CD14-positive monocyte (primary cell): Measurements from ENCODE around the gene S100P. TPM values are rescaled to one million over a fixed set of nuclear protein-coding genes. Genes with fewer than 3 reads are reported as not detected.
A peak's percentile ranks its signal among the peaks of the same experiment; 100 is the strongest.

Experiments
- DNase-seq, 3 donors: peaks; one replicate each; pipeline ENCODE4 v3.0.0-alpha.2; 2011 to 2022
- H2AFZ ChIP-seq: 2 replicates; pipeline ENCODE4 v1.6.0; 2012; ENCODE audit warnings: mild to moderate bottlenecking, low read depth, low read length, inconsistent platforms; ENCODE audit not compliant: insufficient read depth, poor library complexity, severe bottlenecking
- H3K27ac ChIP-seq, 2 donors: 1 replicate in 1 of 2; 2 replicates in 1 of 2; pipeline ENCODE4 v1.5.1; 2012 to 2013; ENCODE audit warnings: low read length in 2 of 2, control low read depth in 1 of 2, inconsistent platforms in 1 of 2, low read depth in 1 of 2, mild to moderate bottlenecking in 1 of 2
- H3K27me3 ChIP-seq, 2 donors: one replicate each; pipeline versions ENCODE4 v1.6.0 to v1.6.1; 2011 to 2013; ENCODE audit warnings: low read length in 2 of 2; ENCODE audit not compliant: control insufficient read depth in 2 of 2, insufficient read depth in 2 of 2
- H3K36me3 ChIP-seq, 2 donors: replicated peaks in 1 of 2; 1 replicate in 1 of 2; 2 replicates in 1 of 2; pipeline versions ENCODE4 v1.5.1 to v1.6.1; 2012 to 2013; ENCODE audit warnings: low read length in 2 of 2, control low read depth in 1 of 2, inconsistent platforms in 1 of 2, mild to moderate bottlenecking in 1 of 2; ENCODE audit not compliant: insufficient read depth in 2 of 2, control insufficient read depth in 1 of 2
- H3K4me1 ChIP-seq, 2 donors: 1 replicate in 1 of 2; 2 replicates in 1 of 2; pipeline versions ENCODE4 v1.5.1 to v1.6.1; 2012 to 2013; ENCODE audit warnings: low read length in 2 of 2, control low read depth in 1 of 2, inconsistent platforms in 1 of 2, mild to moderate bottlenecking in 1 of 2, moderate library complexity in 1 of 2; ENCODE audit not compliant: insufficient read depth in 2 of 2, control insufficient read depth in 1 of 2
- H3K4me2 ChIP-seq: replicated peaks from 2 replicates; pipeline ENCODE3; 2012; ENCODE audit warnings: low read length, moderate library complexity, mild to moderate bottlenecking; ENCODE audit not compliant: poor library complexity, severe bottlenecking; ENCODE audit errors: extremely low read depth
- H3K4me3 ChIP-seq, 3 experiments: fragments of 200-600 bp in 1 of 3; sonication (generic) in 1 of 3; replicated peaks in 1 of 3; 1 replicate in 2 of 3; 2 replicates in 1 of 3; pipeline ENCODE4 v1.5.1; 2011 to 2013; ENCODE audit warnings: low read length in 3 of 3, mild to moderate bottlenecking in 3 of 3, control low read depth in 2 of 3, low read depth in 2 of 3, inconsistent platforms in 1 of 3, moderate library complexity in 1 of 3
- H3K79me2 ChIP-seq: 2 replicates; pipeline ENCODE4 v1.6.0; 2012; ENCODE audit warnings: mild to moderate bottlenecking, control low read depth, inconsistent platforms, low read length, moderate library complexity; ENCODE audit not compliant: insufficient read depth
- H3K9ac ChIP-seq: 2 replicates; pipeline ENCODE4 v1.6.0; 2017; ENCODE audit warnings: low read length, mild to moderate bottlenecking; ENCODE audit not compliant: insufficient read depth, poor library complexity, severe bottlenecking
- H3K9me3 ChIP-seq, 2 donors: replicated peaks in 1 of 2; 1 replicate in 1 of 2; 2 replicates in 1 of 2; pipeline versions ENCODE4 v1.5.1 to v1.6.1; 2012 to 2013; ENCODE audit warnings: low read length in 2 of 2, control low read depth in 1 of 2; ENCODE audit not compliant: control insufficient read depth in 1 of 2, insufficient read depth in 1 of 2
- H4K20me1 ChIP-seq: 2 replicates; pipeline ENCODE4 v1.6.0; 2012; ENCODE audit warnings: mild to moderate bottlenecking, low read length, control low read depth, moderate library complexity; ENCODE audit not compliant: insufficient read depth
- H3K27ac Mint-ChIP-seq, 7 donors: one replicate each; pipeline ENCODE4 v1.8.0; 2020; ENCODE audit warnings: mild to moderate bottlenecking in 7 of 7, mixed read lengths in 7 of 7, moderate library complexity in 6 of 7, inconsistent platforms in 2 of 7
- H3K27me3 Mint-ChIP-seq, 3 donors: one replicate each; pipeline ENCODE4 v1.8.0; 2021 to 2022; ENCODE audit warnings: low read depth in 3 of 3, mild to moderate bottlenecking in 3 of 3, mixed read lengths in 3 of 3, moderate library complexity in 3 of 3, inconsistent platforms in 1 of 3
- H3K36me3 Mint-ChIP-seq, 2 donors: one replicate each; pipeline ENCODE4 v1.8.0; 2020; ENCODE audit warnings: mixed read lengths in 2 of 2, inconsistent platforms in 1 of 2, mild to moderate bottlenecking in 1 of 2
- H3K4me1 Mint-ChIP-seq: one replicate; pipeline ENCODE4 v1.8.0; 2020; ENCODE audit warnings: mild to moderate bottlenecking, mixed read lengths
- H3K4me3 Mint-ChIP-seq, 2 donors: one replicate each; pipeline ENCODE4 v1.8.0; 2020; ENCODE audit warnings: mild to moderate bottlenecking in 2 of 2, mixed read lengths in 2 of 2, moderate library complexity in 1 of 2
- H3K9me3 Mint-ChIP-seq, 7 donors: one replicate each; pipeline ENCODE4 v1.8.0; 2020 to 2022; ENCODE audit warnings: mixed read lengths in 7 of 7, mild to moderate bottlenecking in 6 of 7, moderate library complexity in 6 of 7, inconsistent platforms in 2 of 7
- CTCF ChIP-seq: fragments of 200-600 bp; IDR thresholded peaks from one replicate; pipeline ENCODE4 v1.8.0; 2022; ENCODE audit warnings: antibody characterized with exemption, mild to moderate bottlenecking
- WGBS: methylation state at CpG from one replicate; pipeline ENCODE4 v1.1.5; 2013; ENCODE audit warnings: missing lambda C conversion rate; ENCODE audit not compliant: insufficient coverage; 5-methylcytosine and 5-hydroxymethylcytosine counted together
- intact Hi-C, 2 donors: fragments of 100-400 bp; cut with micrococcal nuclease; formaldehyde crosslinking; loops; one replicate each; pipeline versions ENCODE4 v1.15.0 to v1.15.1; 2023
- polyA plus RNA-seq, 3 donors: library from polyadenylated mRNA; depleted of rRNA in 1 of 3; unstranded in 2 of 3; stranded (reverse) in 1 of 3; fragments of 300-500 nt in 2 of 3; fragments of >200 nt in 1 of 3; fragmentation: Illumina TruSeq in 2 of 3; gene quantifications; 1 replicate in 2 of 3; 2 replicates in 1 of 3; pipeline ENCODE4 v1.2.3, GENCODE V29; 2012 to 2021

The S100P gene
- polyA plus RNA-seq, 3 donors = 13.6 to 71.2 (median 29.3) TPM

GRCh38 chr4:6659897-6660296 lies 33.8 kb upstream of the S100P start:
- Mint-ChIP-seq H3K4me3 (peak overlapping the region in 1 of 2 donors; percentile 79), H3K27me3 (peaks cover 0 to 64% (median 59%) of the 10 kb centered on the region in 3 donors), H3K36me3 (peaks cover 0 to 5% of the 10 kb centered on the region in 2 donors), H3K9me3 (peaks cover 0 to 12% (median 2%) of the 10 kb centered on the region in 7 donors), H3K27ac (no peak overlapping the region), H3K4me1 (peaks cover 12% of the 10 kb centered on the region)
- Histone ChIP-seq H3K27me3 (peaks cover 44 to 78% of the 10 kb centered on the region in 2 donors), H2AFZ (no peak overlapping the region), H3K9ac (no peak overlapping the region), H3K4me2 (no peak overlapping the region), H4K20me1 (no peaks in the 10 kb centered on the region), H3K36me3 (no peaks in the 10 kb centered on the region), H3K27ac (no peak overlapping the region), H3K79me2 (no peaks in the 10 kb centered on the region), H3K9me3 (peaks cover 0 to 2% of the 10 kb centered on the region in 2 donors), H3K4me1 (peaks cover 9 to 19% of the 10 kb centered on the region in 2 donors), H3K4me3 (no peak overlapping the region)
- 100% methylated on average over 1 of the region's 2 CpGs for WGBS
- intact Hi-C loops = no loop called here
- TF ChIP-seq CTCF = no peak
- no peak for DNase-seq

GRCh38 chr4:6660430-6660829 lies 33.2 kb upstream of the S100P start:
- peaks cover 0 to 5% of the 10 kb centered on the region in 2 donors for H3K36me3 Mint-ChIP-seq
- 100% methylated on average over 3 of the region's 3 CpGs for WGBS
- peaks cover 0 to 64% (median 59%) of the 10 kb centered on the region in 3 donors for H3K27me3 Mint-ChIP-seq
- Histone ChIP-seq H3K27me3 (peaks cover 49 to 84% of the 10 kb centered on the region in 2 donors), H2AFZ (no peak overlapping the region), H3K9me3 (peaks cover 0 to 7% of the 10 kb centered on the region in 2 donors), H3K79me2 (no peaks in the 10 kb centered on the region), H3K36me3 (no peaks in the 10 kb centered on the region), H3K9ac (no peak overlapping the region), H3K4me1 (peaks cover 9 to 19% of the 10 kb centered on the region in 2 donors), H3K4me3 (no peak overlapping the region), H3K27ac (no peak overlapping the region), H3K4me2 (no peak overlapping the region), H4K20me1 (no peaks in the 10 kb centered on the region)
- no peak for TF ChIP-seq CTCF
- H3K4me1 Mint-ChIP-seq = peaks cover 12% of the 10 kb centered on the region
- H3K27ac Mint-ChIP-seq = no peak overlapping the region
- H3K9me3 Mint-ChIP-seq = peaks cover 0 to 11% (median 2%) of the 10 kb centered on the region in 7 donors
- DNase-seq = no peak
- intact Hi-C loops = no loop called here
- peak overlapping the region in 1 of 2 donors; percentile 79 for H3K4me3 Mint-ChIP-seq
